ENCODE data around the gene TRIM56. TPM values are rescaled to one million over a fixed set of nuclear protein-coding genes. Genes with fewer than 3 reads are reported as not detected.
A peak's percentile ranks its signal among the peaks of the same experiment; 100 is the strongest.

The TRIM56 gene
- total and polyA plus RNA-seq, 2 of the 13 experiments (the other 11 are each of a cell fraction or from before 2014, with no cell fraction given) = 3.2 to 7.1 TPM

- TF ChIP-seq MED1 (CRISPR knock-in tag; IDR thresholded peaks at IDR 0.05) = peak; percentile 92
- no peak for TF ChIP-seq ZNF737 (CRISPR knock-in tag; IDR thresholded peaks at IDR 0.05; ENCODE audit: borderline replicate concordance)
- TF ChIP-seq HIC2 (CRISPR knock-in tag; IDR thresholded peaks at IDR 0.05; ENCODE audit: low read depth) = no peak
- peak; percentile 66; the same call in 1 of the 2 replicates for TF ChIP-seq PPARG (CRISPR knock-in tag; conservative IDR thresholded peaks at IDR 0.05)
- 0 out of 2 replicates have a peak, but pooled peaks have one; percentile 43 for TF ChIP-seq MTA1 (CRISPR knock-in tag; IDR thresholded peaks at IDR 0.05; ENCODE audit: borderline replicate concordance)
- TF ChIP-seq ZNF34 (CRISPR knock-in tag; IDR thresholded peaks at IDR 0.05; ENCODE audit: borderline replicate concordance) = no peak
- 0 out of 2 replicates have a peak, but pooled peaks have one; percentile 27 for TF ChIP-seq ZSCAN30 (CRISPR knock-in tag; IDR thresholded peaks at IDR 0.05)
- no peak for TF ChIP-seq ZNF124 (CRISPR knock-in tag; IDR thresholded peaks at IDR 0.05)
- TF ChIP-seq ZNF556 (CRISPR knock-in tag; IDR thresholded peaks at IDR 0.05; ENCODE audit: borderline replicate concordance) = peak; percentile 70; the same call in 1 of the 2 replicates
- TF ChIP-seq ZNF318 (CRISPR knock-in tag; IDR thresholded peaks at IDR 0.05) = 0 out of 2 replicates have a peak, but pooled peaks have one; percentile 63
- peak; percentile 88 for TF ChIP-seq CEBPG (CRISPR knock-in tag; IDR thresholded peaks at IDR 0.05)
- TF ChIP-seq TRAFD1 (CRISPR knock-in tag; IDR thresholded peaks at IDR 0.05; ENCODE audit: borderline replicate concordance) = no peak
- no peak for TF ChIP-seq POGK (CRISPR knock-in tag; conservative IDR thresholded peaks at IDR 0.05)
- TF ChIP-seq ZNF296 (CRISPR knock-in tag; conservative IDR thresholded peaks at IDR 0.05) = no peak
Measured at GRCh38 chr7:101121991-101122932, 37.0 kb downstream of the TRIM56 start (continued).
